Neural progenitor cell (in vitro differentiated cells): ENCODE measurements around the gene MATCAP1. TPM values are rescaled to one million over a fixed set of nuclear protein-coding genes. Genes with fewer than 3 reads are reported as not detected.

Experiments used
- DNase-seq: peaks from one replicate; pipeline ENCODE4 v3.0.0-alpha.2; 2016; ENCODE audit warnings: low spot score
- H2AFZ ChIP-seq: fragments of 200-600 bp; sonication (generic); replicated peaks from 2 replicates; pipeline ENCODE4 v1.6.1; 2016; ENCODE audit warnings: antibody characterized with exemption
- H3F3A ChIP-seq: fragments of 200-600 bp; sonication (generic); 2 replicates; pipeline ENCODE4 v1.6.1; 2016; ENCODE audit warnings: antibody characterized with exemption, low read depth
- H3K27ac ChIP-seq: fragments of 200-600 bp; sonication (generic); 2 replicates; pipeline ENCODE4 v1.5.1; 2016; ENCODE audit warnings: mild to moderate bottlenecking
- H3K27me3 ChIP-seq: fragments of 200-600 bp; sonication (generic); 2 replicates; pipeline ENCODE4 v1.6.1; 2016; ENCODE audit warnings: mild to moderate bottlenecking, moderate library complexity
- H3K36me3 ChIP-seq: fragments of 200-600 bp; sonication (generic); 2 replicates; pipeline ENCODE4 v1.5.1; 2016
- H3K4me1 ChIP-seq: fragments of 200-600 bp; sonication (generic); 2 replicates; pipeline ENCODE4 v1.6.1; 2016; ENCODE audit warnings: mixed run types
- H3K4me2 ChIP-seq: fragments of 200-600 bp; sonication (generic); 2 replicates; pipeline ENCODE4 v1.6.1; 2016
- H3K4me3 ChIP-seq: fragments of 200-600 bp; sonication (generic); 2 replicates; pipeline ENCODE4 v1.5.1; 2016
- H3K79me2 ChIP-seq: fragments of 200-600 bp; sonication (generic); 2 replicates; pipeline ENCODE4 v1.6.1; 2016; ENCODE audit warnings: low read depth
- H3K9ac ChIP-seq: fragments of 200-600 bp; sonication (generic); 2 replicates; pipeline ENCODE4 v1.6.1; 2016
- H3K9me3 ChIP-seq: fragments of 200-600 bp; sonication (generic); 2 replicates; pipeline ENCODE4 v1.5.1; 2016; ENCODE audit warnings: low read depth
- H4K20me1 ChIP-seq: fragments of 200-600 bp; sonication (generic); 2 replicates; pipeline ENCODE4 v1.6.1; 2016; ENCODE audit warnings: low read depth
- H3K27ac Mint-ChIP-seq: 3 replicates; pipeline ENCODE4 v1.8.0; 2021; ENCODE audit warnings: mixed read lengths
- H3K27me3 Mint-ChIP-seq: 2 replicates; pipeline ENCODE4 v1.8.0; 2022; ENCODE audit warnings: low read depth, mild to moderate bottlenecking, inconsistent platforms, moderate library complexity, mixed read lengths; ENCODE audit not compliant: insufficient read depth
- H3K36me3 Mint-ChIP-seq: 3 replicates; pipeline ENCODE4 v1.8.0; 2021; ENCODE audit warnings: mixed read lengths
- H3K4me1 Mint-ChIP-seq: 3 replicates; pipeline ENCODE4 v1.8.0; 2021; ENCODE audit warnings: mixed read lengths
- H3K4me3 Mint-ChIP-seq: 3 replicates; pipeline ENCODE4 v1.8.0; 2021; ENCODE audit warnings: mild to moderate bottlenecking, moderate library complexity, mixed read lengths
- H3K9me3 Mint-ChIP-seq: 3 replicates; pipeline ENCODE4 v1.8.0; 2020; ENCODE audit warnings: mixed read lengths
- CTCF ChIP-seq: fragments of 200-600 bp; sonication (generic); IDR thresholded peaks from 2 replicates; pipeline ENCODE4 v1.5.1; 2017; ENCODE audit warnings: antibody characterized with exemption, mild to moderate bottlenecking
- EZH2 ChIP-seq: fragments of 200-600 bp; sonication (generic); IDR thresholded peaks from 2 replicates; pipeline ENCODE4 v1.6.1; 2017; ENCODE audit warnings: antibody characterized with exemption, mild to moderate bottlenecking, moderate library complexity
- EZH2phosphoT487 ChIP-seq: fragments of 200-600 bp; sonication (generic); IDR thresholded peaks from 2 replicates; pipeline ENCODE4 v1.6.1; 2017; ENCODE audit warnings: antibody characterized with exemption
- total RNA-seq: library from RNA; depleted of rRNA; stranded (reverse); fragments of >200 nt; gene quantifications from 2 replicates; pipeline ENCODE4 v1.2.3, GENCODE V29; 2015; ENCODE audit warnings: low replicate concordance

Gene MATCAP1
- total RNA-seq, 1 donor from 2014 or later, result 15.7 TPM

- Mint-ChIP-seq H3K27ac (no peak overlapping the region), H3K36me3 (no peaks in the 10 kb centered on the region), H3K9me3 (no peaks in the 10 kb centered on the region), H3K4me3 (peak overlapping the region; percentile 47), H3K4me1 (peaks cover 10% of the 10 kb centered on the region), H3K27me3 (peaks cover 83% of the 10 kb centered on the region)
- no peaks in the 10 kb centered on the region for H3K9me3 ChIP-seq
- H3K27me3 ChIP-seq, result peaks cover 100% of the 10 kb centered on the region
- H3K4me3 ChIP-seq, result no peak overlapping the region
- no peak for DNase-seq
- peaks cover 6% of the 10 kb centered on the region for H3K4me1 ChIP-seq
- H3K79me2 ChIP-seq, result no peaks in the 10 kb centered on the region
- no peak overlapping the region for H3K4me2 ChIP-seq
- TF ChIP-seq EZH2phosphoT487, result no peak
- H2AFZ ChIP-seq, result no peak overlapping the region
- peaks cover 15% of the 10 kb centered on the region for H3F3A ChIP-seq
- H3K9ac ChIP-seq, result no peak overlapping the region
- H4K20me1 ChIP-seq, result peaks cover 46% of the 10 kb centered on the region
- H3K36me3 ChIP-seq, result no peaks in the 10 kb centered on the region
- H3K27ac ChIP-seq, result no peak overlapping the region
These were observed 26.5 kb downstream of the MATCAP1 start for GRCh38 chr16:67157106-67157748.

- H3K9me3 ChIP-seq, result no peaks in the 10 kb centered on the region
- H3K27ac Mint-ChIP-seq, result no peak overlapping the region
- peaks cover 82% of the 10 kb centered on the region for H3K27me3 Mint-ChIP-seq
- peak overlapping the region; percentile 36 for H3K4me3 Mint-ChIP-seq
- H3K4me2 ChIP-seq, result no peak overlapping the region
- DNase-seq, result no peak
- H3K36me3 ChIP-seq, result no peaks in the 10 kb centered on the region
- no peaks in the 10 kb centered on the region for H3K36me3 Mint-ChIP-seq
- no peak overlapping the region for H2AFZ ChIP-seq
- peaks cover 37% of the 10 kb centered on the region for H4K20me1 ChIP-seq
- H3K4me1 Mint-ChIP-seq, result peaks cover 15% of the 10 kb centered on the region
- H3K27ac ChIP-seq, result no peak overlapping the region
- H3K9me3 Mint-ChIP-seq, result no peaks in the 10 kb centered on the region
- no peak for TF ChIP-seq EZH2phosphoT487
- no peak for TF ChIP-seq EZH2
- no peak for TF ChIP-seq CTCF
- H3K27me3 ChIP-seq, result peaks cover 100% of the 10 kb centered on the region
- peaks cover 6% of the 10 kb centered on the region for H3K4me1 ChIP-seq
- H3K4me3 ChIP-seq, result no peak overlapping the region
- H3K79me2 ChIP-seq, result no peaks in the 10 kb centered on the region
- H3K9ac ChIP-seq, result no peak overlapping the region
- peaks cover 21% of the 10 kb centered on the region for H3F3A ChIP-seq
These were observed 27.5 kb downstream of the MATCAP1 start for GRCh38 chr16:67156143-67156844.

- no peak overlapping the region for H3K27ac ChIP-seq
- H3K27ac Mint-ChIP-seq, result no peak overlapping the region
- H3K27me3 Mint-ChIP-seq, result peaks cover 79% of the 10 kb centered on the region
- H3K9me3 Mint-ChIP-seq, result no peaks in the 10 kb centered on the region
- no peaks in the 10 kb centered on the region for H3K36me3 ChIP-seq
- H3K27me3 ChIP-seq, result peaks cover 100% of the 10 kb centered on the region
- peak overlapping the region; percentile 55 for H2AFZ ChIP-seq
- peaks cover 16% of the 10 kb centered on the region for H3K4me1 Mint-ChIP-seq
- peak overlapping the region; percentile 78 for H3K4me3 Mint-ChIP-seq
- DNase-seq, result peak; percentile 95
- no peaks in the 10 kb centered on the region for H3K9me3 ChIP-seq
- no peaks in the 10 kb centered on the region for H3K79me2 ChIP-seq
- TF ChIP-seq CTCF (peak; percentile 88), EZH2phosphoT487 (peak; percentile 90), EZH2 (peak; percentile 97)
- H3K4me3 ChIP-seq, result peak overlapping the region; percentile 48
- H3F3A ChIP-seq, result peaks cover 25% of the 10 kb centered on the region
- H3K36me3 Mint-ChIP-seq, result no peaks in the 10 kb centered on the region
- H4K20me1 ChIP-seq, result peaks cover 33% of the 10 kb centered on the region
- H3K4me1 ChIP-seq, result peaks cover 6% of the 10 kb centered on the region
- peak overlapping the region; percentile 83 for H3K4me2 ChIP-seq
- no peak overlapping the region for H3K9ac ChIP-seq
These were observed 28.2 kb downstream of the MATCAP1 start for GRCh38 chr16:67155295-67156142.
